Activated naive CD4-positive, alpha-beta T cell treated with anti-CD3 and anti-CD28 coated beads, Interleukin-2, amount 10 ng/mL, durations not matched to agents 5 hours and 36 hours (primary cell): ENCODE data around the gene CCL28. TPM values are rescaled to one million over a fixed set of nuclear protein-coding genes. Genes with fewer than 3 reads are reported as not detected.

Source experiments
- total RNA-seq, 2 experiments: library from RNA; stranded (reverse); gene quantifications; one replicate each; pipeline ENCODE4 v1.2.3, GENCODE V29; 2021

CCL28 gene, protein sequence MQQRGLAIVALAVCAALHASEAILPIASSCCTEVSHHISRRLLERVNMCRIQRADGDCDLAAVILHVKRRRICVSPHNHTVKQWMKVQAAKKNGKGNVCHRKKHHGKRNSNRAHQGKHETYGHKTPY
- 10 to 100 TPM; 18.4 to 18.6 TPM for total RNA-seq

DNA sequence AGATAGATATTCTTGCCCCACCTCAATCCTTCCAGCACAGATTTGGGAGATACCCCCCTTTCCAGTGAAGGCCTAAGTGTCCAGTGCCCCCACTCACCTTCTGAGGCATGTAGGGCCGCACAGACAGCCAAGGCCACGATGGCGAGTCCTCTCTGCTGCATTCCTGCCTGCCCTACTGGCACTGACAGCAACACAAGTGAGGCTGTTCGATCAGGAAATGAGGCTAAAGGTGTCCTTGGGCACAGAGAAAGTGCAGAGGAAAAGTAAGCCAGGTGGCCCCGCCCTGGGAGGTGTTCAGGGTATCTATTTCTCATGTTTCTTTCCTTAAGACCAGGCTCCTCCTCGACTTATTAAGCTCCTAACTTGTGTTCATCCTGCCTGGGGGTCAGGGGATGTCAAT is at the start of gene CCL28:
Gene CCL28 (minus strand): TSS at position 236 of the 400 bp plus-strand sequence. CDS start 75 bp downstream, at position 161.

Other genes with a start within 250 kb of the CCL28 start
- under 1 TPM; 0.20 to 0.41 TPM for gene NIM1K, start 220.2 kb downstream of the CCL28 start, total RNA-seq
- 100 to 1,000 TPM; 132 TPM for gene HMGCS1, start 99.0 kb downstream of the CCL28 start, total RNA-seq
- gene TMEM267, start 71.5 kb upstream of the CCL28 start, total RNA-seq: 10 to 100 TPM; 15.1 to 15.3 TPM
- gene C5orf34, start 102.8 kb upstream of the CCL28 start, total RNA-seq: 10 to 100 TPM in 1 of 2 experiments, 1 to 10 TPM in 1; 9.6 to 10.6 TPM
- gene PAIP1, start 144.7 kb upstream of the CCL28 start, total RNA-seq: 10 to 100 TPM; 29.6 to 34.0 TPM
- 10 to 100 TPM; 92.3 to 96.5 TPM for gene NNT, start 190.8 kb upstream of the CCL28 start, total RNA-seq